Natural killer cell (primary cell): ENCODE measurements around the gene IRS1. TPM values are rescaled to one million over a fixed set of nuclear protein-coding genes. Genes with fewer than 3 reads are reported as not detected.

Experiments used
- ATAC-seq, 3 donors: fragments of 150-1000 bp in 2 of 3; fragments of 200-7000 bp in 1 of 3; cut with Tn5 transposase; 1 replicate in 1 of 3; 2 replicates in 2 of 3; pipeline ENCODE4 v1.10.0; 2021; ENCODE audit warnings: mild to moderate bottlenecking in 2 of 3, moderate library complexity in 2 of 3
- DNase-seq, 2 donors: peaks; one replicate each; pipeline versions ENCODE4 v3.0.0 to v3.0.0-alpha.2; 2013 to 2021; ENCODE audit warnings: mixed read lengths in 1 of 2
- H3K27ac ChIP-seq: one replicate; pipeline ENCODE4 v1.5.1; 2013; ENCODE audit warnings: mild to moderate bottlenecking, low read length
- H3K27me3 ChIP-seq: one replicate; pipeline ENCODE4 v1.6.1; 2013; ENCODE audit warnings: low read length; ENCODE audit not compliant: control insufficient read depth, insufficient read depth
- H3K36me3 ChIP-seq: one replicate; pipeline ENCODE4 v1.6.1; 2013; ENCODE audit warnings: low read length; ENCODE audit not compliant: control insufficient read depth, insufficient read depth
- H3K4me1 ChIP-seq: one replicate; pipeline ENCODE4 v1.6.1; 2013; ENCODE audit warnings: low read length; ENCODE audit not compliant: control insufficient read depth, insufficient read depth
- H3K4me3 ChIP-seq: one replicate; pipeline ENCODE4 v1.5.1; 2013; ENCODE audit warnings: low read length
- H3K9me3 ChIP-seq: one replicate; pipeline ENCODE4 v1.6.1; 2013; ENCODE audit warnings: low read length; ENCODE audit not compliant: control insufficient read depth, insufficient read depth
- H3K27ac Mint-ChIP-seq, 2 donors: one replicate each; pipeline ENCODE4 v1.8.0; 2022; ENCODE audit warnings: mild to moderate bottlenecking in 2 of 2, mixed read lengths in 2 of 2, moderate library complexity in 1 of 2
- H3K27me3 Mint-ChIP-seq, 2 donors: one replicate each; pipeline ENCODE4 v1.8.0; 2022; ENCODE audit warnings: low read depth in 2 of 2, mixed read lengths in 2 of 2
- H3K36me3 Mint-ChIP-seq: one replicate; pipeline ENCODE4 v1.8.0; 2022; ENCODE audit warnings: mixed read lengths
- H3K4me1 Mint-ChIP-seq, 2 donors: one replicate each; pipeline ENCODE4 v1.8.0; 2022; ENCODE audit warnings: mixed read lengths in 2 of 2
- H3K4me3 Mint-ChIP-seq: one replicate; pipeline ENCODE4 v1.8.0; 2022; ENCODE audit warnings: mild to moderate bottlenecking, moderate library complexity, mixed read lengths
- H3K9me3 Mint-ChIP-seq, 2 donors: one replicate each; pipeline ENCODE4 v1.8.0; 2022; ENCODE audit warnings: mixed read lengths in 2 of 2
- CTCF ChIP-seq: fragments of 200-600 bp; IDR thresholded peaks from one replicate; pipeline ENCODE4 v1.8.0; 2022; ENCODE audit warnings: antibody characterized with exemption
- WGBS: methylation state at CpG from one replicate; pipeline ENCODE4 v1.1.7; 2013; ENCODE audit warnings: missing lambda C conversion rate; ENCODE audit not compliant: insufficient coverage; 5-methylcytosine and 5-hydroxymethylcytosine counted together
- intact Hi-C: fragments of 100-400 bp; cut with micrococcal nuclease; formaldehyde crosslinking; loops from one replicate; pipeline ENCODE4 v1.14.2; 2022
- total RNA-seq, 4 donors: library from RNA; stranded (reverse); fragments of 120-200 nt in 1 of 4; gene quantifications; one replicate each; pipeline versions ENCODE4 v1.2.3 to v1.2.4, GENCODE V29; 2013 to 2022

The IRS1 gene
- total RNA-seq, 3 donors from 2014 or later (not counting 1 experiment from before 2014, with no cell fraction given), result 0.09 to 0.55 (median 0.36) TPM

GRCh38 chr2:226705133-226705886 lies 94.3 kb downstream of the IRS1 start:
- ATAC-seq (no peak), DNase-seq (no peak)
- Histone ChIP-seq H3K27me3 (no peaks in the 10 kb centered on the region), H3K36me3 (no peaks in the 10 kb centered on the region), H3K4me1 (no peaks in the 10 kb centered on the region), H3K9me3 (no peaks in the 10 kb centered on the region), H3K4me3 (no peak overlapping the region), H3K27ac (no peak overlapping the region)
- TF ChIP-seq CTCF, result no peak
- intact Hi-C loops, result no loop called here
- WGBS, result 89% methylated on average over 8 of the region's 8 CpGs
- no peak overlapping the region for H3K4me3 Mint-ChIP-seq
- H3K4me1 Mint-ChIP-seq, result no peaks in the 10 kb centered on the region
- no peaks in the 10 kb centered on the region for H3K9me3 Mint-ChIP-seq
- H3K27ac Mint-ChIP-seq, result no peak overlapping the region
- H3K27me3 Mint-ChIP-seq, result peaks cover 2 to 8% of the 10 kb centered on the region in 2 donors
- H3K36me3 Mint-ChIP-seq, result no peaks in the 10 kb centered on the region

GRCh38 chr2:226703514-226703913 lies 96.1 kb downstream of the IRS1 start:
- Mint-ChIP-seq H3K36me3 (no peaks in the 10 kb centered on the region), H3K27ac (no peak overlapping the region), H3K9me3 (no peaks in the 10 kb centered on the region), H3K27me3 (peaks cover 2 to 8% of the 10 kb centered on the region in 2 donors), H3K4me1 (no peaks in the 10 kb centered on the region), H3K4me3 (no peak overlapping the region)
- intact Hi-C loops, result no loop called here
- Histone ChIP-seq H3K27me3 (no peaks in the 10 kb centered on the region), H3K4me3 (no peak overlapping the region), H3K27ac (no peak overlapping the region), H3K4me1 (no peaks in the 10 kb centered on the region), H3K9me3 (no peaks in the 10 kb centered on the region), H3K36me3 (no peaks in the 10 kb centered on the region)
- ATAC-seq (no peak), DNase-seq (no peak)
- 76% methylated on average over 2 of the region's 3 CpGs for WGBS
- no peak for TF ChIP-seq CTCF

- peaks cover 2 to 8% of the 10 kb centered on the region in 2 donors for H3K27me3 Mint-ChIP-seq
- no peaks in the 10 kb centered on the region for H3K9me3 Mint-ChIP-seq
- no peaks in the 10 kb centered on the region for H3K27me3 ChIP-seq
- H3K36me3 ChIP-seq, result no peaks in the 10 kb centered on the region
- ATAC-seq (no peak), DNase-seq (no peak)
- H3K4me1 ChIP-seq, result no peaks in the 10 kb centered on the region
- no peaks in the 10 kb centered on the region for H3K9me3 ChIP-seq
- no peak overlapping the region for H3K27ac Mint-ChIP-seq
- no peak overlapping the region for H3K27ac ChIP-seq
- H3K4me1 Mint-ChIP-seq, result no peaks in the 10 kb centered on the region
- intact Hi-C loops, result no loop called here
- no peak overlapping the region for H3K4me3 Mint-ChIP-seq
- WGBS, result 93% methylated on average over 4 of the region's 7 CpGs
- no peak overlapping the region for H3K4me3 ChIP-seq
- TF ChIP-seq CTCF, result no peak
- no peaks in the 10 kb centered on the region for H3K36me3 Mint-ChIP-seq
Observed at GRCh38 chr2:226702376-226702775, 97.2 kb downstream of the IRS1 start.

GRCh38 chr2:226701052-226701451 lies 98.6 kb downstream of the IRS1 start:
- 73% methylated on average over 1 of the region's 1 CpG for WGBS
- no peaks in the 10 kb centered on the region for H3K9me3 Mint-ChIP-seq
- no peak for TF ChIP-seq CTCF
- Histone ChIP-seq H3K9me3 (no peaks in the 10 kb centered on the region), H3K27ac (no peak overlapping the region), H3K4me1 (no peaks in the 10 kb centered on the region), H3K36me3 (no peaks in the 10 kb centered on the region), H3K27me3 (no peaks in the 10 kb centered on the region), H3K4me3 (no peak overlapping the region)
- H3K27me3 Mint-ChIP-seq, result peaks cover 2 to 8% of the 10 kb centered on the region in 2 donors
- no peaks in the 10 kb centered on the region for H3K36me3 Mint-ChIP-seq
- no peaks in the 10 kb centered on the region for H3K4me1 Mint-ChIP-seq
- intact Hi-C loops, result no loop called here
- ATAC-seq (no peak), DNase-seq (no peak)
- no peak overlapping the region for H3K27ac Mint-ChIP-seq
- H3K4me3 Mint-ChIP-seq, result no peak overlapping the region
